HEK293 (cell line): Measurements from ENCODE around the gene PPIL4.

Experiments
- CTCF ChIA-PET: fragments of 350-600 bp; formaldehyde crosslinking; extraction: SDS; loops from one replicate; lab custom pipeline; 2021; ENCODE audit warnings: antibody characterized with exemption; lab: Yijun Ruan, JAX
- POLR2A ChIA-PET: fragments of 300-600 bp; formaldehyde crosslinking; extraction: SDS; loops from one replicate; lab custom pipeline; 2020; ENCODE audit warnings: antibody characterized with exemption, inconsistent platforms; lab: Yijun Ruan, JAX
- H3K27ac ChIP-seq: fragments of 200-500 bp; sonication (Bioruptor generic); 2 replicates; pipeline ENCODE4 v1.5.1; 2014; ENCODE audit warnings: low read depth, low read length, control low read depth, inconsistent platforms; ENCODE audit errors: extremely low read depth
- H3K36me3 ChIP-seq, 2 experiments: fragments of 200-500 bp in 1 of 2; sonication (Bioruptor generic) in 1 of 2; 1 replicate in 1 of 2; 2 replicates in 1 of 2; pipeline ENCODE4 v1.5.1; 2014 to 2017; ENCODE audit warnings: inconsistent platforms in 2 of 2, low read length in 2 of 2; ENCODE audit not compliant: control insufficient read depth in 2 of 2, insufficient read depth in 1 of 2
- H3K4me1 ChIP-seq: fragments of 200-500 bp; sonication (Bioruptor generic); 2 replicates; pipeline ENCODE4 v1.5.1; 2014; ENCODE audit warnings: mild to moderate bottlenecking, low read length, inconsistent platforms; ENCODE audit not compliant: control insufficient read depth, insufficient read depth
- H3K4me3 ChIP-seq: 2 replicates; pipeline ENCODE4 v1.5.1; 2011; ENCODE audit warnings: low read depth, mild to moderate bottlenecking, control low read depth, low read length, moderate library complexity
- H3K9me3 ChIP-seq: fragments of 200-500 bp; sonication (Bioruptor generic); 2 replicates; pipeline ENCODE4 v1.5.1; 2014; ENCODE audit warnings: low read depth, low read length, inconsistent platforms; ENCODE audit not compliant: control insufficient read depth, insufficient read depth
- AEBP2 ChIP-seq: fragments of 450-650 bp; formaldehyde crosslinking; IDR thresholded peaks from 2 replicates; pipeline ENCODE4 v1.5.1; 2016; ENCODE audit warnings: missing biosample characterization, missing genetic modification characterization, borderline replicate concordance
- BCL11B ChIP-seq: fragments of 450-650 bp; formaldehyde crosslinking; IDR thresholded peaks from 2 replicates; pipeline ENCODE4 v1.5.1; 2016; ENCODE audit warnings: low read depth, missing biosample characterization, missing genetic modification characterization
- OVOL3 ChIP-seq: fragments of 450-650 bp; formaldehyde crosslinking; IDR thresholded peaks from 2 replicates; pipeline ENCODE4 v1.5.1; 2016; ENCODE audit warnings: missing biosample characterization, missing genetic modification characterization
- PBX3 ChIP-seq: sonication (generic); formaldehyde crosslinking; IDR thresholded peaks from 2 replicates; pipeline ENCODE4 v1.8.1; 2022; ENCODE audit warnings: mild to moderate bottlenecking, moderate library complexity, missing genetic modification reagents
- PRDM4 ChIP-seq: fragments of 450-650 bp; formaldehyde crosslinking; IDR thresholded peaks from 2 replicates; pipeline ENCODE4 v1.5.1; 2017; ENCODE audit warnings: missing biosample characterization, missing genetic modification characterization
- SALL2 ChIP-seq: fragments of 450-650 bp; formaldehyde crosslinking; IDR thresholded peaks from 2 replicates; pipeline ENCODE4 v1.5.0; 2017; ENCODE audit warnings: missing biosample characterization, mild to moderate bottlenecking, missing genetic modification characterization, borderline replicate concordance
- SCRT2 ChIP-seq: fragments of 450-650 bp; formaldehyde crosslinking; IDR thresholded peaks from 2 replicates; pipeline ENCODE4 v1.5.1; 2016; ENCODE audit warnings: missing biosample characterization, missing genetic modification characterization
- SP2 ChIP-seq: fragments of 450-650 bp; formaldehyde crosslinking; IDR thresholded peaks from 2 replicates; pipeline ENCODE4 v1.5.1; 2016; ENCODE audit warnings: missing biosample characterization, missing genetic modification characterization
- SP3 ChIP-seq: fragments of 450-650 bp; formaldehyde crosslinking; IDR thresholded peaks from 2 replicates; pipeline ENCODE4 v1.5.1; 2016; ENCODE audit warnings: missing biosample characterization, missing genetic modification characterization
- TCF7L2 ChIP-seq: IDR thresholded peaks from 2 replicates; pipeline ENCODE4 v1.6.1; 2011; ENCODE audit warnings: low read depth, mild to moderate bottlenecking, inconsistent platforms, low read length, moderate library complexity, borderline replicate concordance
- YY1 ChIP-seq: fragments of 450-650 bp; formaldehyde crosslinking; IDR thresholded peaks from 2 replicates; pipeline ENCODE4 v1.5.1; 2018; ENCODE audit warnings: missing biosample characterization, missing genetic modification characterization
- ZBTB1 ChIP-seq: fragments of 450-650 bp; formaldehyde crosslinking; IDR thresholded peaks from 2 replicates; pipeline ENCODE4 v1.5.1; 2016; ENCODE audit warnings: missing biosample characterization, missing genetic modification characterization
- ZBTB21 ChIP-seq: fragments of 450-650 bp; formaldehyde crosslinking; IDR thresholded peaks from 2 replicates; pipeline ENCODE4 v1.5.1; 2017; ENCODE audit warnings: missing biosample characterization, missing genetic modification characterization
- ZBTB44 ChIP-seq: fragments of 450-650 bp; IDR thresholded peaks from 2 replicates; pipeline ENCODE4 v1.5.1; 2018; ENCODE audit warnings: missing biosample characterization, mild to moderate bottlenecking, missing genetic modification characterization
- ZNF112 ChIP-seq: fragments of 450-650 bp; formaldehyde crosslinking; IDR thresholded peaks from 2 replicates; pipeline ENCODE4 v1.5.0; 2017; ENCODE audit warnings: missing biosample characterization, missing genetic modification characterization
- ZNF202 ChIP-seq: fragments of 450-650 bp; formaldehyde crosslinking; IDR thresholded peaks from 2 replicates; pipeline ENCODE4 v1.5.1; 2016; ENCODE audit warnings: missing biosample characterization, missing genetic modification characterization, borderline replicate concordance
- ZNF214 ChIP-seq: fragments of 450-650 bp; formaldehyde crosslinking; IDR thresholded peaks from 2 replicates; pipeline ENCODE4 v1.5.1; 2017; ENCODE audit warnings: missing biosample characterization, mild to moderate bottlenecking, missing genetic modification characterization, borderline replicate concordance
- ZNF223 ChIP-seq: fragments of 450-650 bp; formaldehyde crosslinking; IDR thresholded peaks from 2 replicates; pipeline ENCODE4 v1.5.1; 2016; ENCODE audit warnings: missing biosample characterization, missing genetic modification characterization
- ZNF239 ChIP-seq: fragments of 450-650 bp; formaldehyde crosslinking; IDR thresholded peaks from 2 replicates; pipeline ENCODE4 v1.5.1; 2016; ENCODE audit warnings: missing biosample characterization, missing genetic modification characterization
- ZNF292 ChIP-seq: fragments of 450-650 bp; formaldehyde crosslinking; IDR thresholded peaks from 2 replicates; pipeline ENCODE4 v1.5.1; 2016; ENCODE audit warnings: low read depth, missing biosample characterization, missing genetic modification characterization, borderline replicate concordance
- ZNF560 ChIP-seq: fragments of 450-650 bp; formaldehyde crosslinking; IDR thresholded peaks from 2 replicates; pipeline ENCODE4 v1.5.1; 2017; ENCODE audit warnings: missing biosample characterization, missing genetic modification characterization, borderline replicate concordance
- ZNF561 ChIP-seq: fragments of 450-650 bp; IDR thresholded peaks from 2 replicates; pipeline ENCODE4 v1.5.1; 2018; ENCODE audit warnings: missing biosample characterization, missing genetic modification characterization, borderline replicate concordance
- ZNF610 ChIP-seq: fragments of 450-650 bp; formaldehyde crosslinking; IDR thresholded peaks from 2 replicates; pipeline ENCODE4 v1.5.1; 2016; ENCODE audit warnings: missing biosample characterization, missing genetic modification characterization, borderline replicate concordance
- ZNF623 ChIP-seq: fragments of 450-650 bp; formaldehyde crosslinking; IDR thresholded peaks from 2 replicates; pipeline ENCODE4 v1.5.1; 2016; ENCODE audit warnings: missing biosample characterization, missing genetic modification characterization
- ZNF624 ChIP-seq: fragments of 450-650 bp; formaldehyde crosslinking; IDR thresholded peaks from 2 replicates; pipeline ENCODE4 v1.5.1; 2017; ENCODE audit warnings: missing biosample characterization, missing genetic modification characterization
- ZSCAN23 ChIP-seq: fragments of 450-650 bp; formaldehyde crosslinking; IDR thresholded peaks from 2 replicates; pipeline ENCODE4 v1.5.1; 2016; ENCODE audit warnings: missing biosample characterization, missing genetic modification characterization
- TF ChIP-seq, protein P1 (sequence below): fragments of 450-650 bp; formaldehyde crosslinking; IDR thresholded peaks from 2 replicates; pipeline ENCODE4 v1.5.1; 2017; ENCODE audit warnings: missing biosample characterization, missing genetic modification characterization
- TF ChIP-seq, protein P2 (sequence below): fragments of 450-650 bp; formaldehyde crosslinking; IDR thresholded peaks from 2 replicates; pipeline ENCODE4 v1.5.1; 2016; ENCODE audit warnings: missing biosample characterization, missing genetic modification characterization

The PPIL4 gene

DNA sequence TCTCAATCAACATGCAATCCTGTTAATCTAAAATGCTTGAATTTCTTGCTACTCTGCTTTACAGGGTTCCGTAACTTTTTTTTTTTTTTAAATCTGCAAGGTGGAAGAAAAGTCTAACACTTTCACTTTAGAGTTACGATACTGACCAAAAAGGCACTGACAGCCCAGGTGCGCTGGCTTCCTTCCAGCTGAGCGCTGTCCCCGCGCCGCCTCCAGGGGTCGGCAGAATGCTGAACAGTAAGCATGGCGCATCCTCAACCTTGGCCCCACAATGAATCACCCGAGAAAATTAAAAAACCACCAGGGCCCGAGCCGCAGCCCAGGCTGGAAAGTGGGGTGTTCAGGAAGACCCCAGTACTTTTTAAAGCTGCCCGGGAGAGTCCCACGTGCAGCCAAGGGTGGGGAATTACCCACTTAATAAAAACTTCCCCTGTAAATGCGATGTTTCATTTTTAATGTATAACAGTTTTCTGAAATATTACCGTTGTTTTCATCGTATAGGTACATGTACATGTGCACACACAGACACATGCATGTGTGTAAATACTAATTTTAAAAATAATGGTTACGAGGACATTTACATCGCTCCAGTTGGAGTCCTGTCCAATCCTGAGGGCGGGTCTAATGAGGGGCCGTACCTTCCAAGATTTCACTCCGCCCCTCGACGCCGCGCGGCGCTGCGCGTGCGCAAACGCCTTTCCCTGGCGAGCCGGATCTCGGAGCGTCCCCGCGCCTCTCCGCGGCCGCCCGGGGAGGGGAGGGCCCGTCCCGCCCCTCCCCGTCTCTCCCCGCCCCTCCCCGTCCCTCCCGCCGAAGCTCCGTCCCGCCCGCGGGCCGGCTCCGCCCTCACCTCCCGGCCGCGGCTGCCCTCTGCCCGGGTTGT lies 19.9 kb upstream of the PPIL4 start, which contains the start of gene GINM1:
Gene GINM1, plus strand, starts transcription at position 849 of the 883 bp plus-strand sequence. CDS start 40 bp downstream, outside the sequence.
- peaks cover 22% of the 10 kb centered on the region; the same call in 1 of the 2 replicates for H3K4me1 ChIP-seq
- no peaks in the 10 kb centered on the region for H3K9me3 ChIP-seq
- POLR2A ChIA-PET, result interaction anchor here (0.6 to 1.5 kb wide), 13 partner anchors 15 to 501 kb away, joined by 3 to 12 read pairs (median 3); partner anchors contain the start of genes LATS1 and PPIL4
- CTCF ChIA-PET, result interaction anchor here (0.6 to 2.1 kb wide), 7 partner anchors 19 to 1333 kb away, joined by 3 to 14 read pairs (median 4); partner anchors contain the start of gene PPIL4
- peak within 1 kb of the TSS; percentile 83 for H3K4me3 ChIP-seq
- H3K27ac ChIP-seq, result peak within 1 kb of the TSS; percentile 90
- no peaks in the 10 kb centered on the region for H3K36me3 ChIP-seq
- TF ChIP-seq ZNF202 (tag by site-specific recombination) (no peak), ZNF239 (no peak), ZNF223 (tag by site-specific recombination) (no peak), ZNF561 (tag by site-specific recombination) (peak; percentile 56; the same call in 1 of the 2 replicates), ZNF112 (tag by site-specific recombination) (no peak), AEBP2 (tag by site-specific recombination) (no peak), ZNF292 (tag by site-specific recombination) (no peak), TCF7L2 (no peak), ZNF214 (tag by site-specific recombination) (no peak), BCL11B (tag by site-specific recombination) (no peak), ZBTB1 (no peak), ZNF623 (tag by site-specific recombination) (no peak), OVOL3 (no peak), PRDM4 (tag by site-specific recombination) (no peak), ZNF624 (tag by site-specific recombination) (no peak), SP3 (tag by site-specific recombination) (no peak), SCRT2 (tag by site-specific recombination) (no peak), SP2 (tag by site-specific recombination) (peak; percentile 73), ZSCAN23 (tag by site-specific recombination) (no peak), ZBTB44 (tag by site-specific recombination) (no peak), ZNF560 (tag by site-specific recombination) (no peak), ZNF610 (tag by site-specific recombination) (no peak), SALL2 (tag by site-specific recombination) (no peak), PBX3 (CRISPR knock-in tag) (0 out of 2 replicates have a peak, but pooled peaks have one; percentile 35), YY1 (tag by site-specific recombination) (peak; percentile 58; the same call in 1 of the 2 replicates), ZBTB21 (tag by site-specific recombination) (no peak)
- TF ChIP-seq, protein P1, sequence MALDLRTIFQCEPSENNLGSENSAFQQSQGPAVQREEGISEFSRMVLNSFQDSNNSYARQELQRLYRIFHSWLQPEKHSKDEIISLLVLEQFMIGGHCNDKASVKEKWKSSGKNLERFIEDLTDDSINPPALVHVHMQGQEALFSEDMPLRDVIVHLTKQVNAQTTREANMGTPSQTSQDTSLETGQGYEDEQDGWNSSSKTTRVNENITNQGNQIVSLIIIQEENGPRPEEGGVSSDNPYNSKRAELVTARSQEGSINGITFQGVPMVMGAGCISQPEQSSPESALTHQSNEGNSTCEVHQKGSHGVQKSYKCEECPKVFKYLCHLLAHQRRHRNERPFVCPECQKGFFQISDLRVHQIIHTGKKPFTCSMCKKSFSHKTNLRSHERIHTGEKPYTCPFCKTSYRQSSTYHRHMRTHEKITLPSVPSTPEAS (tag by site-specific recombination), result no peak; the same call in 1 of the 2 replicates
- TF ChIP-seq, protein P2, sequence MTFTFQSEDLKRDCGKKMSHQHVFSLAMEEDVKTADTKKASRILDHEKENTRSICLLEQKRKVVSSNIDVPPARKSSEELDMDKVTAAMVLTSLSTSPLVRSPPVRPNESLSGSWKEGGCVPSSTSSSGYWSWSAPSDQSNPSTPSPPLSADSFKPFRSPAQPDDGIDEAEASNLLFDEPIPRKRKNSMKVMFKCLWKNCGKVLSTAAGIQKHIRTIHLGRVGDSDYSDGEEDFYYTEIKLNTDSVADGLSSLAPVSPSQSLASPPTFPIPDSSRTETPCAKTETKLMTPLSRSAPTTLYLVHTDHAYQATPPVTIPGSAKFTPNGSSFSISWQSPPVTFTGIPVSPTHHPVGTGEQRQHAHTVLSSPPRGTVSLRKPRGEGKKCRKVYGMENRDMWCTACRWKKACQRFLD (tag by site-specific recombination), result no peak
